Activated T-cell treated with anti-CD3 and anti-CD28 coated beads, Interleukin-2, amount 50 U/mL, for 1 hour (primary cell): Measurements from ENCODE around the gene COQ10A.
"Not testable (repeated sequence)": the region's sequence is repeated elsewhere in the genome, so short reads cannot be mapped to it uniquely, and the experiment has no call there.

ENCODE experiments used
- DNase-seq: peaks from one replicate; pipeline ENCODE4 v3.0.0-alpha.2; 2020

COQ10A gene

DNA sequence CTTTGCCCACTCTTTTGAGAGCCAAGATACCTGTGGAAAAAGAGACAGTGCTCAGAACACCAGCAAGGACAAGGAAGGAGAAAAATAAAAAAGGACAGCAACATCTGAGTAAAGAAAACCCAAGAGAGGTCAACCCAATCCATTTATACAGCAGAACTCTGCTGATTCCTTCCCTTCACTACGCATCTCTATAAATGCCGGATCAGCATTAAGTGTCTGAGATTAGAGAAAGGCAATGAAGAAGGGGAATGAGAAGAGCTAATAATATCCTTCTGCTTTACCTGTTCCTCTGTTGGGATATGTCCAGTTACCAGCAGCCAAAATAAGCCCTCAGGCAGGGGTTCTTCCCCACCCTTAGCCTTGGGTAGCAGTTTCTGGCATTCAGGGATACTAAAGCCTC lies 15.8 kb downstream of the COQ10A start:
- DNase-seq = no peak

DNA sequence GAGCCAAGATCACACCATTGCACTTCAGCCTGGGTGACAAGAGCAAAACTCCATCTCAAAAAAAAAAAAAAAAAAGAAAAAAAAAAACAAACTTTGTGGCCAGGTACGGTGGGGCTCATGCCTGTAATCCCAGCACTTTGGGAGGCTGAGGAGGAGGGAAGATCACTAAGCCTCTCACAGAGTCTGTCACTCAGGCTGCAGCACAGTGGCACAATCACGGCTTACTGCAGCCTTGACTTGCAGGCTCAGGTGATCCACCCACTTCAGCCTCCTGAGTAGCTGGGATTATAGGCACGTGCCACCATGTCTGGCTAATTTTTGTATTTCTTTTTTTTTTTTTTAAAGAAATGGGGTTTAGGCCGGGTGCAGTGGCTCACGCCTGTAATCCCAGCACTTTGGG lies 17.5 kb downstream of the COQ10A start:
- not testable (repeated sequence) for DNase-seq

DNA sequence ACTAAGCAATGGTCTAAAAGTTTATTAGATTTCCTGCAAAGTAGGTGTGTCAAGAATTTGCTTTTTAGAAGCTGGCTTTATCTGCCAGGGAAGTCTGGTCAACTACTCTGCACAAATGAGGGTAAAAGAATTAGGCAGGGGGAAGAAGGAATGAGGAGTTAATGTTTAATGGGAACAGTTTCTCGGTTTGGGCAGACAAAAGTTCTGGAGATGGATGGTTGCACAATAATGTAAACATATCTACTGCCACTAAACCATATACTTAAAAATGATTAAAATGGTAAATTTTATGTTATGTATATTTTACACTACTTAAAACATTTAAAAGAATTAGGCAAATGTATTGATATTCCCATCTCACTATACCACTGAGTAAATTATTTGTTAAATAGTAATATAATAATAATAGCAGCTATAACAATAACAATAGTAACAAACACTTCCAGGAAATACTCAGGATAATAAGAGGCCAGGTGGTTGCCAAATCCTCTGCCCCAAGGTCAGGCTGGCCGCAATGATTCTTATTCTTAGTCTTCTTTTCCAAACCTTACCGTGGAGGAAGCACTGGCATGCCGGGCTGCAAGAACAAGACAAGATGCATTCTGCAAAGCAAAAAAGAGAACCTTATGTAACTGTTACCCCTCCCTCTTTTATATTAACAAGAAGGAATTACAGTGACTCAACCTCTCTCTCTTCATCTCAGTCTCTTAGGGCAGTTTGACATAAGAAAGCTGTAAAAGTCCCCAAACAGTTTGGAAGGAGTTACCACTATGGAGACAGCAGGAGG lies 19.5 kb downstream of the COQ10A start:
- DNase-seq = no peak

DNA sequence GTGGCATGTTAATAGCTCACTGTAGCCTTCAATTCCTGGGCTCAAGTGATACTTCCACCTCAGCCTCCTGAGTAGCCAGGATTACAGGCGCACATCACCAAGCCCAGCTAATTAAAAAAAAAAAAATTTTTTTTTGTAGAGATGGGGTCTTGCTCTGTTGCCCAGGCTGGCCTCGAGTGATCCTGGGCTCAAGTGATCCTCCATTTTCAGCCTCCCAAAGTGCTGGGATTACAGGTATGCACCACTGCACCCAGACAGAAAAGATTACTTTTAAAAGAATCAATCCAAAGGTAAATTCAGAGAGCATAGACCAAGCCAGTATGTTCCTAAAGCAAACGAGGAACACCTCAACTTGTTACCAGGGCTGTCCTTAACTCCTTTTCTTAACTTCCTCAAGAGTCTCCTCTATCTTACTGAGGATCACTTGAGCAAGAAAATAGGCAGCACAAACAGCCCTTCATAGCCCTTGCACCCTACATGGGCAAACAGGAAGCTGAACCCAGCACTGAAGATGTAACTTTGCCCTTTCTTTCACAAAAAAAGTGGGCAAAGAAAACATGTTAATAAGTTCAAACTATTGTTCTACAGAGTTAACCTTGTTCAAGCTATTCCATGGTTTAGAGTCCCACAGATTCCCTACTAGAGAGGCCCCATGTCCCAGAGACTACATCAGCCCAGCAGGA lies 22.1 kb downstream of the COQ10A start:
- no peak for DNase-seq

DNA sequence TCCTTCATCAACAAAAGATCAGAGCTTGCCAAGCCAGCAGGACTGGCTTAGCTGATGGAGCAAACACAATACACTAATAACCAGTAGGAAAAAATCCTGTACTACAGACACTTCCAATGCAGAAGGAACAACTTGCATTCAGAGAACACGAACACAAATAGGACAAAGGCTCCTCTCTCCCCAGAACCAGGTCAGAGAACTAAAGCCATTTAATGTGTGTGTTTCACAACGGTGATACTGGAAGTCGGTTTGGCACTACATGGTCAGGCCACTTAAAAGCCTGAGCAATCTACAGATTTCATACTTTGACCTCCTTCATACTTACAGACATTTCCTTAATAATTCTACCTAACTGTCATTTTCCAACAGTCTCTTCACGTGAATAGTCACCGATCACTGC lies 27.1 kb downstream of the COQ10A start:
- no peak for DNase-seq

DNA sequence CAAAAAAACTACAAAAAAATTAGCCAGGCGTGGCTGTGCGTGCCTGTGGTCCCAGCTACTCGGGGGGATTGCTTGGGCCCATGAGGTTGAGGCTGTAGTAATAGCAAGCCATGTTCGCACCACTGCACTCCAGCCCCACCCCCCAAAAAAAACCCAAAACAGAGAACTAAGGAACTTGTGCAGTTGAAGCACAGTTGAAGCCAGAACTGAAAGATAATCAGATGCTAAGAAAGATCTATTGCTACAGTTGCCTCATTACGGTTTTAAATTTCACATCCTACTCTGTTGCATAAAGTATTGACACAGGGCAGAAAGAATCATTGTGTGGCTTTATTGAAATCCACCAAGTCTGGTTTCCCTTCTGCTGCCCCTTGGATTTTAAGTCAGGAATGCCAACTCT lies 29.6 kb downstream of the COQ10A start:
- no peak for DNase-seq

DNA sequence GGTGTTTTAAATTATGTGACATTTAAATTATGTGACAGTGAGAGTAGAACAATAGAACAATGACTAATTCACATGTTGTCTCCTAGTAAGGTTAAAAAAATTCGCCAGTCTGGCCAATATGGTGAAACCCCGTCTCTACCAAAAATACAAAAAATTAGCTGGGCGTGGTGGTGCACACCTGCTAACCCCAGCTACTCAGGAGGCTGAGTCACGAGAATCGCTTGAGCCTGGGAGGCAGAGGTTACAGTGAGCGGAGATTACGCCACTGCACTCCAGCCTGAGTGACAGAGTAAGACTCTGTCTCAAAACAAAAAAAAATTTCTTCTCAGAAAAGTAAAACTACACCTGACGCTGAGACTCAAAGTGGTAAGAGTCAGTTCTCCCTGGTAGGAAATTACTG lies 30.7 kb downstream of the COQ10A start:
- DNase-seq = no peak

DNA sequence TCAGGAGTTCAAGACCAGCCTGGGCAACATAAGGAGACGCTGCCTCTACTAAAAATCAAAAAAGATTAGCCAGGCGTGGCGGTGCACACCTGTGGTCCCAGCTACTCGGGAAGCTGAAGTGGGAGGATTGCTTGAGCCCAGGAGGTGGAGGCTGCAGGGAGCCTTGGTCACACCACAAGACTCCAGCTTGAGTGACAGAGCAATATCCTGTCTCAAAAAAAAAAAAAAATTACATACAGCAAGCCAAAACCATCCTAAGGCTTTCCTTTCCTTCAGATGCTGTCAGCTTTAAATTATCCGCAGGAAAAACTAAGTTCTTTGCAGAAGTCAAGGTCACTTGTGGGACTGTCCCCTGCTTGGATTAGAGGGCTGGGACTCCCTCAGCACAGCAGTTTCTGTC lies 32.1 kb downstream of the COQ10A start:
- no peak for DNase-seq

- no peak for DNase-seq
These were observed 32.6 kb downstream of the COQ10A start for GRCh38 chr12:56299308-56299852.

- peak; percentile 97 for DNase-seq
These were observed 33.3 kb downstream of the COQ10A start, which contains the start of gene CS for GRCh38 chr12:56299853-56300643. Gene CS (minus strand): TSS chr12:56300330. CDS start chr12:56300201, 129 bp downstream.

- DNase-seq = no peak
These were observed 34.1 kb downstream of the COQ10A start for GRCh38 chr12:56300644-56301464.

DNA sequence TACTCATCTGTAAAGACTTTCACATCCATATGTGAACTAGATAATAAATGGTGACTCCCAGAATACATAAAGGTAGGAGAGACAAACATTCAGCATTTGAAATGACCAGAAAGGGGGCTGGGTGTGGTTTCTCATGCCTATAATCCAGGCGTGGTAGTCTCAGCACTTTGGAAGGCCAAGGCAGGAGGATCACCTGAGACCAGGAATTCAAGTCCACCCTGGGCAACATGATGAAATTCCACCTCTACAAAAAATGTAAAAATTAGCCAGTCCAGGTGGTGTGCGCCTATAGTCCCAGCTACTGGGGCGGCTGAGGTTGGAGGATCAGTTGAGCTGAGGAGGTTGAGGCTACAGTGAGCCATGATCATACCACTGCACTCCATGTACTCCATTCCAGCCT lies 37.5 kb downstream of the COQ10A start:
- DNase-seq = no peak

- no peak for DNase-seq
These were observed 38.3 kb downstream of the COQ10A start for GRCh38 chr12:56304872-56305590.

GRCh38 chr12:56307221-56307965 lies 40.7 kb downstream of the COQ10A start:
- DNase-seq = no peak

- DNase-seq = no peak
These were observed 42.0 kb downstream of the COQ10A start for GRCh38 chr12:56308714-56309113.

DNA sequence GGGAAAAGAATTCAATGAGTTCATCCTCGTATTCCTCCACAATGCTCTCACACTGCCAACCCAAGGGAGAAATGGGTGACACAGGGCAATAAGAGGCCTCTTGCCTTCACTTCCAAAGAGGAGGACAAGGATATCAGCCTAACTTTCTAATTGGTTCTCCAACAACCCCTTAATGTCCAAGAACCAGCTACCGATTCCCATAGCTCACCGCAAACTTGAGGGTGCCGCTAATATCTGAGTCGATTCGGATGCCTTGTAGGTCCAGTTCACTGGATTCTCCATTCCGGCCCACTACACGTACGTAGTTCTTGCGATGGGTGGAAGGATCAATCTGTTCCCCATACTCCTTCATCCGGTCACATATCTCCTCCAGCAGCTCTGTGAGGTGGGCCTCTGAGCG lies 44.3 kb downstream of the COQ10A start:
- DNase-seq = no peak

GRCh38 chr12:56315249-56315621 lies 48.5 kb downstream of the COQ10A start:
- DNase-seq = no peak

GRCh38 chr12:56315622-56316473 lies 49.1 kb downstream of the COQ10A start, which contains the start of gene CNPY2:
Gene CNPY2 (minus strand): TSS chr12:56315988. CDS start chr12:56315217, 771 bp downstream.
- DNase-seq = peak; percentile 93

GRCh38 chr12:56317675-56318074 lies 50.9 kb downstream of the COQ10A start:
- DNase-seq = no peak
